Measurements from ENCODE around the gene IL12RB1.
A peak's percentile ranks its signal among the peaks of the same experiment; 100 is the strongest.
"Not testable (repeated sequence)": the region's sequence is repeated elsewhere in the genome, so short reads cannot be mapped to it uniquely, and the experiment has no call there.

The IL12RB1 gene

GRCh38 chr19:18110609-18111232 lies 24.0 kb upstream of the IL12RB1 start:
- no peak for DNase-seq

GRCh38 chr19:18109733-18110608 lies 23.2 kb upstream of the IL12RB1 start:
- DNase-seq = no peak

- no peak for DNase-seq
Observed at GRCh38 chr19:18109341-18109732, 22.6 kb upstream of the IL12RB1 start.

- no peak for DNase-seq
Observed at GRCh38 chr19:18108897-18109296, 22.2 kb upstream of the IL12RB1 start.

- DNase-seq = no peak
Observed at GRCh38 chr19:18107235-18107634, 20.5 kb upstream of the IL12RB1 start.

GRCh38 chr19:18105259-18105658 lies 18.5 kb upstream of the IL12RB1 start:
- not testable (repeated sequence) for DNase-seq

GRCh38 chr19:18104793-18105131 lies 18.0 kb upstream of the IL12RB1 start:
- no peak for DNase-seq

GRCh38 chr19:18102916-18103542 lies 16.3 kb upstream of the IL12RB1 start:
- DNase-seq = no peak

GRCh38 chr19:18101268-18101667 lies 14.5 kb upstream of the IL12RB1 start:
- DNase-seq = no peak

- no peak for DNase-seq
Observed at GRCh38 chr19:18100710-18101109, 14.0 kb upstream of the IL12RB1 start.

- no peak for DNase-seq
Observed at GRCh38 chr19:18099623-18099995, 12.9 kb upstream of the IL12RB1 start.

GRCh38 chr19:18098891-18099622 lies 12.3 kb upstream of the IL12RB1 start:
- no peak for DNase-seq

- no peak for DNase-seq
Observed at GRCh38 chr19:18097993-18098890, 11.5 kb upstream of the IL12RB1 start.

- peak; percentile 76 for DNase-seq
Observed at GRCh38 chr19:18097217-18097992, 10.7 kb upstream of the IL12RB1 start, which contains the start of gene MAST3. MAST3 (plus strand) TSS chr19:18097778; CDS start chr19:18097793, 15 bp downstream.

- DNase-seq = no peak
Observed at GRCh38 chr19:18096258-18096657, 9.5 kb upstream of the IL12RB1 start.

GRCh38 chr19:18093439-18094161 lies 6.9 kb upstream of the IL12RB1 start:
- DNase-seq = no peak

- DNase-seq = no peak
Observed at GRCh38 chr19:18091217-18091608, 4.5 kb upstream of the IL12RB1 start.

GRCh38 chr19:18090545-18091216 lies 3.9 kb upstream of the IL12RB1 start:
- DNase-seq = no peak

- no peak for DNase-seq
Observed at GRCh38 chr19:18089726-18090125, 3.0 kb upstream of the IL12RB1 start.

- not testable (repeated sequence) for DNase-seq
Observed at GRCh38 chr19:18089096-18089541, 2.4 kb upstream of the IL12RB1 start.

Data from NCI-H1436 (cell line).